ENCODE results near the gene TMEM165.

DNA sequence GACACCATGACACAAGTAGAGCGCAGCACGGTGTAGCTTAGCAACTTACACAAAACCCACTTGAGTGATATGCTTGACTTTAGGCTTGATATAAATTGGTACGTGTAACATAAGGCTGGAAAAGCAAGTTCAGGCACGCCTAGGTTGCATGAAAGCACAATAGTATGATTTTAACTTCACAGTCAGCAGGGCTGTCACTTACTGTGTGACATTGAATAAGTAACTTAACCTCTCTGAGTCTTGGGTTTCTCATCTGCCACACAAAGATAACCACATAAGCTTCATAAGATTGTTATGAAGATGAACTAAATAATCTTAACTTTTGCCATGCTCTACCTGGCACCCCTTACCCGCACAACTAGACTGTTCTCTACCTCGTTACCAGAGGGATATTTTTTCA lies 40.2 kb upstream of the TMEM165 start:
- TF ChIP-seq, protein P1, sequence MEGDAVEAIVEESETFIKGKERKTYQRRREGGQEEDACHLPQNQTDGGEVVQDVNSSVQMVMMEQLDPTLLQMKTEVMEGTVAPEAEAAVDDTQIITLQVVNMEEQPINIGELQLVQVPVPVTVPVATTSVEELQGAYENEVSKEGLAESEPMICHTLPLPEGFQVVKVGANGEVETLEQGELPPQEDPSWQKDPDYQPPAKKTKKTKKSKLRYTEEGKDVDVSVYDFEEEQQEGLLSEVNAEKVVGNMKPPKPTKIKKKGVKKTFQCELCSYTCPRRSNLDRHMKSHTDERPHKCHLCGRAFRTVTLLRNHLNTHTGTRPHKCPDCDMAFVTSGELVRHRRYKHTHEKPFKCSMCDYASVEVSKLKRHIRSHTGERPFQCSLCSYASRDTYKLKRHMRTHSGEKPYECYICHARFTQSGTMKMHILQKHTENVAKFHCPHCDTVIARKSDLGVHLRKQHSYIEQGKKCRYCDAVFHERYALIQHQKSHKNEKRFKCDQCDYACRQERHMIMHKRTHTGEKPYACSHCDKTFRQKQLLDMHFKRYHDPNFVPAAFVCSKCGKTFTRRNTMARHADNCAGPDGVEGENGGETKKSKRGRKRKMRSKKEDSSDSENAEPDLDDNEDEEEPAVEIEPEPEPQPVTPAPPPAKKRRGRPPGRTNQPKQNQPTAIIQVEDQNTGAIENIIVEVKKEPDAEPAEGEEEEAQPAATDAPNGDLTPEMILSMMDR (IDR thresholded peaks at IDR 0.05; ENCODE audit: extremely low read depth in 1 of 2, insufficient read depth in 1 of 2, low read depth in 1 of 2, low read length in 2 of 2): no peak
- TF ChIP-seq FOS (IDR thresholded peaks at IDR 0.05; ENCODE audit: borderline replicate concordance, insufficient read depth, low read length): no peak
- no peak for TF ChIP-seq POLR2A (IDR thresholded peaks at IDR 0.05; ENCODE audit: low read depth, low read length)
- no peak for TF ChIP-seq JUN (IDR thresholded peaks at IDR 0.05; ENCODE audit: borderline replicate concordance, insufficient read depth, insufficient read length, low read depth)

Data from endothelial cell of umbilical vein (primary cell).